ENCODE results near the gene LHFPL2.

DNA sequence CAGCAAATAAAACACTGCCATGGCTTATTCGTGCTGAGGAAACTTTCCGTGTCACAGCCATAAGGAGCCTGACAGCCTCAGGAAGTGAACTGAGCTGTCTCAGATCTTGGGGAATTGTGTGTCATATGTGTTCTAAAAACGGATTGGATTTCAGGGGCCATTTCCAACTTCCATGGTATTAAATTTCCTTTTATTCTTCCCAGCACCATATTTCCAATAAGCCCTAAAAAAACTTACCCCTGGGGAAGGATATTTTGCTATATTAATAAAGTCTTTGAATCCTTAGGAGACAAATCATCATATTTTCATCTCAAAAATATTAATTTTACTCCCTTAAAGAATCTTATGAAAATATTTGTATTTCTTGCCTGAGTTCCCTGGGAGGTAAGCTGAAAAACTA is 93.9 kb downstream of the LHFPL2 start:
- no peak for TF ChIP-seq EP300 (IDR thresholded peaks at IDR 0.05; ENCODE audit: low read depth)
- TF ChIP-seq, protein P1, sequence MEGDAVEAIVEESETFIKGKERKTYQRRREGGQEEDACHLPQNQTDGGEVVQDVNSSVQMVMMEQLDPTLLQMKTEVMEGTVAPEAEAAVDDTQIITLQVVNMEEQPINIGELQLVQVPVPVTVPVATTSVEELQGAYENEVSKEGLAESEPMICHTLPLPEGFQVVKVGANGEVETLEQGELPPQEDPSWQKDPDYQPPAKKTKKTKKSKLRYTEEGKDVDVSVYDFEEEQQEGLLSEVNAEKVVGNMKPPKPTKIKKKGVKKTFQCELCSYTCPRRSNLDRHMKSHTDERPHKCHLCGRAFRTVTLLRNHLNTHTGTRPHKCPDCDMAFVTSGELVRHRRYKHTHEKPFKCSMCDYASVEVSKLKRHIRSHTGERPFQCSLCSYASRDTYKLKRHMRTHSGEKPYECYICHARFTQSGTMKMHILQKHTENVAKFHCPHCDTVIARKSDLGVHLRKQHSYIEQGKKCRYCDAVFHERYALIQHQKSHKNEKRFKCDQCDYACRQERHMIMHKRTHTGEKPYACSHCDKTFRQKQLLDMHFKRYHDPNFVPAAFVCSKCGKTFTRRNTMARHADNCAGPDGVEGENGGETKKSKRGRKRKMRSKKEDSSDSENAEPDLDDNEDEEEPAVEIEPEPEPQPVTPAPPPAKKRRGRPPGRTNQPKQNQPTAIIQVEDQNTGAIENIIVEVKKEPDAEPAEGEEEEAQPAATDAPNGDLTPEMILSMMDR (IDR thresholded peaks at IDR 0.05), result no peak

All from transverse colon (tissue), 3 donors.